Activated CD4-positive, CD25-positive, alpha-beta regulatory T cell (primary cell): ENCODE data around the gene ZHX3.
"Not testable (repeated sequence)": the region's sequence is repeated elsewhere in the genome, so short reads cannot be mapped to it uniquely, and the experiment has no call there.

Experiments used
- DNase-seq, 4 experiments: peaks; one replicate each; lab custom pipeline; 2025; lab: John Stamatoyannopoulos, UW

ZHX3 gene

DNA sequence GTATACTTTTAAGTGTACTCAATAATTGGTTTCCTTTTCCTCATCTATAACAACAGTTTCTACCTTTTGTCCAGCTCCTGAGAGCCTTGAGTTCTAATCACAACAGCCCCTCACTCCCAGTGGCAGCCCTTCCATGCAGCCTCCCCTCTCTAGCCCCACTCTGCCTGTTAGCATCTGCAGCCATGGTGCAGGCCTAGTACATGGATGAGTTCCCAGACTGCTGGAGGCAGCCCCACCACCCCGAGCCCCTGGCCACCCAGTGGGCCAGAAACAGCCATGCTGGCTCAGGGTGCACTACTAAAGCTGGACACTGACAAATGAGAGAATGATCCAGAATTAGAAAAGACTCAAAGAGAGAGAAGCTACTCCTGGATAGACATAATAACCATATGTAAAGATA, 13.4 kb upstream of the ZHX3 start:
- no peak for DNase-seq

DNA sequence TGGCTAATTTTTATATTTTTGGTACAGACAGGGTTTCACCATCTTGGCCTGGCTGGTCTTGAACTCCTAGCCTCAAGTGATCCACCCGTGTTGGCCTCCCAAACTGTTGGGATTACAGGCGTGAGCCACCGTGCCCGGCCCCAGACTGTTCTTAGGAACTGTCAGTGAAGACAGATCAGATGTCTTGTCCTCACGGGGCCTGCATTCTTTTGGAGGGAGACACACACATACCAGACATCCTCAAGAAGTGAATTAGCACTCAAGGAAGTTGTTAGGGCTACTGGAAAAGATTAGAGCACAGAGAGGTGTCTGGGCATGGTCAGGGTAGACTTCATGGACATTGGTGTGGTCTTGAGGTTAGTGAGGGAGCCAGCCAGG, 12.8 kb upstream of the ZHX3 start:
- DNase-seq = no peak

GRCh38 chr20:41329435-41330342, 12.2 kb upstream of the ZHX3 start:
- DNase-seq = peak; percentile 9 to 39 (median 12)

DNA sequence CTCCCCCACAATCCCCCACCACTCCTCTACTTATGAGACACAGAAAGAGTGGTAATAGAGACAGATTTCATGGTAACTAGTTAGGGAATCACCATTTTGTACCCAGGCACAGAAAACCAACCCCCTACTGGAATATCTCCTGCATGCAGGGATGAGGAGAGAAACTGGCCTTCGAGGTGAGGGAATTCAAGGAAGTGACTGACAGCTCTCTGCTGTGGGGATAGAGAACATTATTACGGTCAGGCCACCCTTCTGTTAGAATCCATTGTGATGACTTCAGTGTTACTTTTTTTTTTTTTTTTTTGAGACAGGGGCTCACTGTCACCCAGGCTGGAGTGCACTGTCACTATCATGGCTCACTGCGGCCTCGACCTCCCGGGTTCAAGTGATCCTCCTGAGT, 9.6 kb upstream of the ZHX3 start:
- no peak for DNase-seq

DNA sequence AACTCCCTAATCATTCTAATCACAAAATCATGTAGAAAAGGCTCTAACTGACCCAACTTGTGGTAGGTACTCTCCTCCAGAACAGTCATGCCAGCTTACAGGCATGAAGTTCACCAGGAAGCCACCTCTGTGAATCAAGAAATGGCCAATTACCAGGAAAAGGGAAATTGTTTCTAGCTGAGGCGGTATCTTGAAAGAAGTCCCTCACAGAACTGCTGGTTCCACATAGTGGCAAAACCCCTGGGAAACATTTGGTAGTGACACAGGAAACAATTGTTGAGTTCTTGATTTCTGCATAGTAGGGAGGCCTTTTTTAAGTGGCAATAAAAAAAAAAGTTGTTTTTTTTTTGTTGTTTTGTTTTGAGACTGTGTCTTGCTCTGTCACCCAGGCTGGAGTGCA, 3.4 kb upstream of the ZHX3 start:
- no peak for DNase-seq

GRCh38 chr20:41320441-41320840, 2.9 kb upstream of the ZHX3 start:
- DNase-seq = no peak

GRCh38 chr20:41318271-41318649, 729 bp upstream of the ZHX3 start:
- no peak for DNase-seq

DNA sequence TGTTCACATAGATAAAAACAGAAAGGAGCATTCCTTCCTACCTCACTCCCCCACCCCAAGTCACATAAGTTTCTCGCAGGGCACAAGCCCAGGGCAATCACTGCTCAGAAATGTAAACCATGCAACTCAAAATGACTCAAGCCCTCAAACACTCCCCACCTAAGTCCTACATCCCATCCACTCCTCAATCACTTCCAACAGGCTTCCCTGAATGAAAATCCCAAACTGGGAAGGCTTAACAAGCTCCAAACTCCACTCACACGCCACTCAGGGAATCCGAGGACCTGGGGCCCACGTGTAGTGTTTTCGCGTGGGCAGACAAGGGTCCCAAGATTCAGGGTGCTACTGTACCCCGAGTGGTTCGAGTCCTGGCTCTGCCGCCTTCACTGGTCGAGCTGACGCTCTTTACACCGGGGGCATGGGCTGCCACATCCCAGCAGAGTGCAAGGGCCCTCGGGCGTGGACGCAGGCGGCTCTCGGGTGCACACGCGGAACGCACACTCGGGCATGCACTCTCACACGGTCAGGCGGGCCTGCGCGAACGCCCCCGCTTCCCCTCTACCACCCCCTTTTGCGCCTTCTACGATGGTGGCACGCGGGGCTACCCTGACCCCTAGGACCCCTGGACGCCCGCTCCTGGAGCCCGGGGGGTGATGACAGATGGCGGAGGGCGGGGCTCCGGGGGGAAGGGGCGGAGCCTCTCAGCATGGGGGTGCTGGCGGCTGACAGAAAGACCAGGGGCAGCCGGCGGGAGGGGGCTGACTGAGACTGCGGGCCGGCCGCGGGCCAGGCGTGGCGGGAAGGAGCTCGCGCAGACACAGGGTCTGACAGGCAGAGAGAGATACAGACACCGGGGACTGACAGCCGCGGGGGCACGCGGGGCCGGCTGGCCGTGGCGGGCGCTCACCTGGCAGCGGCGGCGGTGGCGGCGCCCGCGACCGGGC, 657 bp downstream of the ZHX3 start:
- peak; percentile 53 to 64 (median 56) for DNase-seq

GRCh38 chr20:41316051-41316450, 1.5 kb downstream of the ZHX3 start:
- DNase-seq = no peak

DNA sequence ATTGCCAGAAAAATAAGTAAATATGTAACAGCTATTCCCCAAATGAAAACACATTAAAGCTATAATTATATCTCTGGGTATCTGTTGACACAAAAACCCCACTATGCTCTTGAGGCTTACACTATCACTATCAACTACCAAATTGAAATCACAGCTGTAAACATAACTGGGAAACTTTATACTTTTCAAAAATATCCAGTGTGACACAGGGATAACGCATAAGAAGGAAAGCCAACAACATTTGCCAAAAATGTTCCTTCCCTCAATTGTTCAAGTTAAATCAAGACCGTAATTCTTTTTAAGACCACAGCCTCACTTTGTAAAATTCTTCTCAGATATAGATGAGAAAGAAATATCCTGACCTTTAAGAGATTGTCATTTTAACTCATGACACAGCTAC, 3.1 kb downstream of the ZHX3 start:
- DNase-seq = no peak

DNA sequence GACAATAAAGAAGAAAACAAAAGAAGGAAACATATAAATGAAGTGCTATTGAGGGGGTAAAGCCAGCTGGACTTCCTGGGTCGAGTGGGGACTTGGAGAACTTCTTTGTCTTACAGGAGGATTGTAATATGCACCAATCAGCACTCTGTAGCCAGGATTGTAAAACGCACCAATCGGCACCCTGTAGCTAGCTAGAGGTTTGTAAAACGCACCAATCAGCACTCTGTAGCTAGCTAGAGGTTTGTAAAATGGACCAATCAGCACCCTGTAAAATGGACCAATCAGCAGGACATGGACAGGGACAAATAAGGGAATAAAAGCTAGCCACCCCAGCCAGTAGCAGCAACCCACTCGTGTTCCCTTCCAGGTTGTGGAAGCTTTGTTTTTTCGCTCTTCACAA, 5.5 kb downstream of the ZHX3 start:
- DNase-seq = not testable (repeated sequence)

- DNase-seq = no peak
Observed at GRCh38 chr20:41309817-41310216, 7.7 kb downstream of the ZHX3 start.

DNA sequence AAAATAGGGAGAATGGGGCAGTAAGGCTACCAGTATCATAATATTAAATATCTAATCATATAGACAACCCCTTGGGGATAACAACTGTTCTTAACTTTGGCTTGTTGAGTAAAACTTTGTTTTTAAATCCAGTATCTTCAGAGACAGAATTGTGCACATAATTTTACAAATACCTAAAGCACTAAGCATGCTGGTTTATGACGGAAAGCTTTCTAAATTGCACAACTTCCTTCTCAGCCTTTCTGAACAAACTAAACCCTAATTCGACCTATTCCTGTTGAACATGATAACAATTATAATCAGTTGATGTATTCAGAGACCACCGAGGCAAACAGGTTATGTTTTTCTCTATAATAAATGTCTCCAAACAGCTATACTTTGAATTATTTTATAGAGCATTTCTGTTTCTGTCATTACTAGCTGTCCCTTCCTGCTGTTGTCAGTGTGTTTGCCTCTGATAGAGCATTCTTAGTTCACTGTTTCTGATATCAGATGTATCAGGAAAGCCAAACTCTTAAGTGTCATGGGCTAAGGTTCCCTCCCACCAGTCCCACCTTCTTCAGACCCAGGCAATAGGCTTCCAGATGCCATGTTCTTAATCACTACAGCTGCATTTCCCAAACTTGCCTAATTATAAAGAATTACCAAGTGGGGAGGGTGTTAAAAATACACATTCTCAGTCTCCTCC, 8.7 kb downstream of the ZHX3 start:
- DNase-seq = no peak

DNA sequence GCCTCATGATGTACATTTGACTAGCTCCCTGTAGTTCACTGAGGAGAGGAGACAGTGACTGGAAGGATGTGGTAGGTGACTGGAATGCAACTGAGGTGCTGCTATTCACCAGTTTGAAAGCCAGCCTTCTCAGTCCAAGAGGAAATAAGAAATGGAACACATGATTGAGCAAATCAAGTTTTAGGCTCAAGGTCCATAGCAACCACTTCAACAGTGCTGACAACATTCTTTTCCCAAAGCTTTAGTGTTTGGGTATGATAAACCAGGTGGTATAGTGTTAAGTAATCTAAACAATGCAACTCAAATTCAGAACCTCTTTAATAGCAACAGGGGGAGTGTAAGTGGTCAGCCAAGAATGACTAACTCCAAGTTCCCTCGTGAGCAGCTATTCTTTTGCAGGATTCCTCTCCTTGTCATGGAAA, 9.2 kb downstream of the ZHX3 start:
- no peak for DNase-seq

GRCh38 chr20:41307021-41307420, 10.5 kb downstream of the ZHX3 start:
- no peak for DNase-seq

DNA sequence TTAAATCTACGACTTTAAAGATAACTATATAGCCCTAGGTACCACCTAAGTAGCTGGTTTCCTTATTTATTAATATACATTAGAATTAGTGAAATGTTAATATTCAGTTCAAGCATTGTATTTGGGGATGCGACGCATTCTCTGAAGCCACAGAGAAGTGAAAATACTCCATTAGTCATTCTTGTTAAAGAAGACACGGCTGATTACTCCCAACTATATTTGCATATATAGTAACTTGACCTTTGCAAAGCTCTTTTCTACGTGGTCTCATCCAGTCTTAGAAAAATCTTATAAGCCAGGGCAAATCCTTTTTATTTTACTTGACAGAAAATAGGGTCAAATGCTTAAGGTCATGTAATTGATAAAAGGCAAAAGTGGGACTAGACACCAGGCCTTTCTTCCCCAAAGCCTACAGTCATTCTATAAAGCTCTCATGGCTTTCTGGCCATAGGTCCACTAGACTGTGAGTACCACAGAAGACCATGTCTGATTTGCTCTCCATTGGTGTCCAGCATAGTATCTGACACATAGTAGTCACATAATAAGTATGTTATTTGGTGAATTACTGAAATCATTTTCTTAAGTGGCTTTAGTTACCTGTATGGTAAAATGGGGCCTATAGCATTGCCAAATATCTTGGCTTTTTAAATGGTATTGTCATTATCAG, 11.3 kb downstream of the ZHX3 start:
- DNase-seq = no peak

DNA sequence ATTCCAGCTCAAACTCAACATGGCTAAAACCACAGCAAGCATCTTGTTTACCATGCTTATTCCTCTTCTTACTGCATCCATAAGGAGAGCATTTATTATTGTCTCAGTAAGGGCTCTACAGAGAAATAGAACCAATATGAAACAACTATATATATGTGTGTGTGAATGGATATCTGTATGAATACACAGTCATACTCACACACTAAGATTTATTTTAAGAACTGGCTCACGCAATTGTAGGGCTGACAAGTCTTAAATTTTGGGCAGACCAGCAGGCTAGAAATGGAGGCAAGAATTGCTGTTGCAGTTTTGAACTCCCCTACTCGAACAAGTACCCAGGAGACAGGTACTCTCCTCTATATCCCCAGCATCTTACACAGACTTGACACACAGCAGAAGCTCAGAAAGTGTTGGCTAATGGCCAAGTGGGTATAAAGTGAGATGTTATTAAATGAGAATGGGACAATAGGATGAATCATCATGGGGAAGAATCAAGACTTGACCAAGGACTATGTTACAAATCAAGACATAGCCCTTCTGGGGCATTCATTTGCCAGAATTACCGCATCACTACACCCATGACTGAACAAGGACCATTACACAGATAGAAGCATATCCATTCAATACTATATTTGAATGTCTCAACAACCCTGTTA, 13.0 kb downstream of the ZHX3 start:
- no peak for DNase-seq

DNA sequence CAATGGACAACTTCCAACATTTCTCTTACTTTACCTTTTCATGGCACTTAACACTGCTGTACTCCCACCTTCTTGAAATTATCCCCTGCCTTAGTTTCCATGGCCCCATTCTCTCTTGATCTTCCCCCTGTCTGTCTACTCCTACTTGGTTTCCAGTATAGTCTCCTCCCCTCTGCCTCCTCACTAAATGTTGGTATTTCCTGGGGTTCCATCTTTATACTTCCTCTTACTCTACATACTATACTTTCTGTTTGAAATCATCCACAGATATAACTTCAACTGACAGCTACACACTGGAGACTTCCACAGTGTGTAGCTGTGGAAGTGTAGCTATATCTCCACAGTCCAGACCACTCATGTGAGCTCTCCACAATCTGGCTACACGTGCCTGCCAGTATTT, 13.5 kb downstream of the ZHX3 start:
- DNase-seq = no peak

GRCh38 chr20:41300886-41301285, 16.6 kb downstream of the ZHX3 start:
- DNase-seq = no peak

DNA sequence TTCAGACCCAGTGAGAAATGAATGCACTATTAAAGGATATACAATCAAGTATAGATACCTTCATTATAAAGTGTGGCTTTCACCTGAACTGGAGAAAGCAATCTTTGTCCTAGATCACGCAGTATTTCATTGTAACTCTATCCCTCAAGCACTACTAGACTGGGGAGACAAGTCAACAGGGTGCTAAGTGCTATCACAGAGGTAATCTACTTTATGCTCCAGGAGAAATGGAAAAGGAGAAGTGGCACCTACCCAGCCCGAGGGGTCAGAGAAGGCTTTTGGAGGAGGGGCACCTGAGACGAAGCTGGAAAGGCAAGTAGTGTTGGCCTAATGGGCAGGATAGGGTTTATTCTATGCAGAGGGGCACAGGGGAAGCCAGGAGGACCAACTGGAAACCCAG, 17.1 kb downstream of the ZHX3 start:
- no peak for DNase-seq

DNA sequence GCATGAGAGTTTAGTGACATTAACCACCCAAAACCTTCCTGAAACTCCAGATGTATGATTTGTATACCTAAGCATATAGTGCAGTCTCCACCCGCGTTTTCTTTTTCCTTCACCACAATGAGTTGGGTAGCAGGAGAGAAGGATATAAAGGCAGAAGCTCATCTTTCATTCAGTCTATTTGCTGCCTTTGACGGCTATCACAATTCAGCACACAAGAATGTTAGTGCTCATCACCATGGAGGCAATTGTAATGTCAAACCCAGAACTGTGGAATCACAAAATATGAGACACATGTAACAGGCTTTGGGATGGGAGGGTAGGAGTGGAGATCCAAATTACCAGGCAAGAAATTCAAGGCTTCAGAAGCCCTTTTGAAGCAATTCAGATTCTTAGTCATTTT, 17.6 kb downstream of the ZHX3 start:
- no peak for DNase-seq
